ENCODE data around the gene CCT2. TPM values are rescaled to one million over a fixed set of nuclear protein-coding genes. Genes with fewer than 3 reads are reported as not detected.
A peak's percentile ranks its signal among the peaks of the same experiment; 100 is the strongest.

The CCT2 gene
- total and polyA plus RNA-seq, 9 of the 15 experiments (the other 6 are each of a cell fraction or from before 2014, with no cell fraction given), result 341 to 738 (median 490) TPM

- no peak for TF ChIP-seq ZNF740 (CRISPR knock-in tag; IDR thresholded peaks at IDR 0.05)
- TF ChIP-seq ZNF740 (tag; IDR thresholded peaks at IDR 0.05), result no peak
- peak; percentile 98 for TF ChIP-seq TCF7 (IDR thresholded peaks at IDR 0.05; ENCODE audit: borderline replicate concordance)
- no peak for TF ChIP-seq IRF2 (CRISPR knock-in tag; IDR thresholded peaks at IDR 0.05)
- peak; percentile 88; the same call in 1 of the 2 replicates for TF ChIP-seq ZNF668 (CRISPR knock-in tag; IDR thresholded peaks at IDR 0.05)
- TF ChIP-seq POLR2AphosphoS5 (IDR thresholded peaks at IDR 0.05; ENCODE audit: control insufficient read depth, insufficient read depth, low read depth, low read length), result peak; percentile 100
- peak; percentile 89 for TF ChIP-seq CREB1 (IDR thresholded peaks at IDR 0.05)
- no peak; the same call in 1 of the 2 replicates for TF ChIP-seq CREB1 (CRISPR knock-in tag; IDR thresholded peaks at IDR 0.05)
- TF ChIP-seq ZKSCAN8 (CRISPR knock-in tag; IDR thresholded peaks at IDR 0.05), result peak; percentile 96
- peak; percentile 27; the same call in 1 of the 2 replicates for TF ChIP-seq DEAF1 (CRISPR knock-in tag; IDR thresholded peaks at IDR 0.05)
- TF ChIP-seq RB1 (IDR thresholded peaks at IDR 0.05; ENCODE audit: low read depth), result peak; percentile 60; the same call in 1 of the 2 replicates
- peak; percentile 64; the same call in 1 of the 2 replicates for TF ChIP-seq ETV5 (CRISPR knock-in tag; IDR thresholded peaks at IDR 0.05; ENCODE audit: low read depth)
- peak in 1 of 2 experiments; percentile 91 for TF ChIP-seq AFF1 (IDR thresholded peaks at IDR 0.05; ENCODE audit: low read depth in 1 of 2, partially characterized antibody in 2 of 2)
- TF ChIP-seq BCLAF1 (IDR thresholded peaks at IDR 0.05; ENCODE audit: borderline replicate concordance in 1 of 2, control insufficient read depth in 1 of 2, low read depth in 2 of 2, low read length in 1 of 2), result peak in 1 of 2 experiments; percentile 82; a peak in 1 of 4 replicates
- no peak for TF ChIP-seq ZC3H8 (IDR thresholded peaks at IDR 0.05)
- peak; percentile 48; the same call in 1 of the 2 replicates for TF ChIP-seq TCF7L2 (IDR thresholded peaks at IDR 0.05; ENCODE audit: low read depth, low read length)
- no peak for TF ChIP-seq CHD4 (IDR thresholded peaks at IDR 0.05; ENCODE audit: insufficient read depth, insufficient replicate concordance, low read depth, low read length, poor library complexity, severe bottlenecking)
- peak; percentile 97 for TF ChIP-seq FOXM1 (IDR thresholded peaks at IDR 0.05; ENCODE audit: low read depth)
- no peak for TF ChIP-seq FOXM1 (CRISPR knock-in tag; IDR thresholded peaks at IDR 0.05; ENCODE audit: low read depth)
Observed at GRCh38 chr12:69623970-69624369, 38.7 kb downstream of the CCT2 start (continued).
